Spleen (tissue), 13 donors: ENCODE measurements around the gene TMEM129. TPM values are rescaled to one million over a fixed set of nuclear protein-coding genes. Genes with fewer than 3 reads are reported as not detected.

Source experiments
- DNase-seq: peaks from one replicate; pipeline ENCODE4 v3.0.0-alpha.2; 2020
- H3K27ac ChIP-seq, 8 donors: fragments of 200-600 bp; sonication (generic) in 7 of 8; 1 replicate in 4 of 8; 2 replicates in 4 of 8; pipeline versions ENCODE4 v1.5.0 to v1.8.0; 2016 to 2021; ENCODE audit warnings: inconsistent platforms in 4 of 8, mild to moderate bottlenecking in 4 of 8, moderate library complexity in 1 of 8
- H3K27me3 ChIP-seq, 7 donors: fragments of 200-600 bp; sonication (generic) in 6 of 7; replicated peaks in 1 of 7; 1 replicate in 4 of 7; 2 replicates in 3 of 7; pipeline versions ENCODE4 v1.5.0 to v1.8.0; 2016 to 2021; ENCODE audit warnings: inconsistent platforms in 3 of 7, mild to moderate bottlenecking in 1 of 7
- H3K36me3 ChIP-seq, 6 donors: fragments of 200-600 bp; sonication (generic) in 5 of 6; 1 replicate in 4 of 6; 2 replicates in 2 of 6; pipeline versions ENCODE4 v1.5.0 to v1.8.0; 2016 to 2021; ENCODE audit warnings: inconsistent platforms in 2 of 6
- H3K4me1 ChIP-seq, 6 donors: fragments of 200-600 bp; sonication (generic) in 5 of 6; 1 replicate in 3 of 6; 2 replicates in 3 of 6; pipeline versions ENCODE4 v1.5.0 to v1.8.0; 2016 to 2021; ENCODE audit warnings: inconsistent platforms in 3 of 6
- H3K4me3 ChIP-seq, 8 donors: fragments of 200-600 bp; sonication (generic) in 7 of 8; 1 replicate in 4 of 8; 2 replicates in 4 of 8; pipeline versions ENCODE4 v1.5.0 to v1.8.0; 2016 to 2021; ENCODE audit warnings: inconsistent platforms in 4 of 8, mild to moderate bottlenecking in 4 of 8, moderate library complexity in 2 of 8
- H3K9me3 ChIP-seq, 8 donors: fragments of 200-600 bp; sonication (generic) in 7 of 8; 1 replicate in 4 of 8; 2 replicates in 4 of 8; pipeline versions ENCODE4 v1.5.0 to v1.8.0; 2016 to 2021; ENCODE audit warnings: inconsistent platforms in 4 of 8
- POLR2A ChIP-seq, 3 donors: fragments of 450-650 bp; IDR thresholded peaks; one replicate each; pipeline ENCODE4 v1.5.1; 2017; ENCODE audit warnings: antibody characterized with exemption in 3 of 3, mild to moderate bottlenecking in 1 of 3
- POLR2AphosphoS5 ChIP-seq, 3 donors: sonication (generic); formaldehyde crosslinking; IDR thresholded peaks; one replicate each; pipeline ENCODE4 v1.5.1; 2017; ENCODE audit warnings: antibody characterized with exemption in 3 of 3
- WGBS, 5 donors: extraction: QIAGEN DNeasy Blood & Tissue Kit in 3 of 5; methylation state at CpG; one replicate each; pipeline versions ENCODE4 v1.1.5 to v1.1.7; 2013 to 2018; 5-methylcytosine and 5-hydroxymethylcytosine counted together
- intact Hi-C: fragments of 100-400 bp; cut with DNase I; formaldehyde crosslinking; loops from one replicate; pipeline ENCODE4 v1.15.0; 2023; ENCODE audit warnings: low total_unique reads
- long read RNA-seq, 2 donors: transcript quantifications; one replicate each; lab custom pipeline, GENCODE V29; 2026
- polyA plus RNA-seq, 3 donors: library from polyadenylated mRNA; stranded (reverse); fragments of 200-250 nt; gene quantifications; one replicate each; pipeline ENCODE4 v1.2.1, GENCODE V29; 2013
- total RNA-seq, 7 donors: library from RNA; depleted of rRNA in 3 of 7; stranded (reverse); fragments of >200 nt in 3 of 7; fragmentation: NEBNext Ultra II Directional in 4 of 7; extraction: Animal tissue kit (Norgen Biotek cat#: 25700) in 4 of 7; gene quantifications; one replicate each; pipeline versions ENCODE4 v1.1.0 to v1.2.1, GENCODE V29; 2016 to 2021
- TF ChIP-seq, protein P1 (sequence below), 11 experiments: fragments of 200-600 bp in 7 of 11; fragments of 450-650 bp in 4 of 11; sonication (generic) in 4 of 11; IDR thresholded peaks in 8 of 11; conservative IDR thresholded peaks in 3 of 11; 1 replicate in 7 of 11; 2 replicates in 4 of 11; pipeline versions ENCODE4 v1.4.0 to v1.8.0; 2016 to 2021; ENCODE audit warnings: antibody characterized with exemption in 11 of 11, inconsistent platforms in 4 of 11, mild to moderate bottlenecking in 1 of 11
- donor health status: healthy with polysubstance abuse.
- donor health status: DM: no; HTN: no; CAD: no; lungs with moderate emphysema.
- donor health status: DM: no; HTN: no; CAD: no.
- donor health status: Bipolar disorder and iron deficiency.
- donor health status: healthy.
- donor health status: DM: no; HTN: no; CAD: no.
- donor health status: DM: yes; HTN: yes; CAD: no.

The TMEM129 gene, protein sequence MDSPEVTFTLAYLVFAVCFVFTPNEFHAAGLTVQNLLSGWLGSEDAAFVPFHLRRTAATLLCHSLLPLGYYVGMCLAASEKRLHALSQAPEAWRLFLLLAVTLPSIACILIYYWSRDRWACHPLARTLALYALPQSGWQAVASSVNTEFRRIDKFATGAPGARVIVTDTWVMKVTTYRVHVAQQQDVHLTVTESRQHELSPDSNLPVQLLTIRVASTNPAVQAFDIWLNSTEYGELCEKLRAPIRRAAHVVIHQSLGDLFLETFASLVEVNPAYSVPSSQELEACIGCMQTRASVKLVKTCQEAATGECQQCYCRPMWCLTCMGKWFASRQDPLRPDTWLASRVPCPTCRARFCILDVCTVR
- total RNA-seq, result 10 to 100 TPM; 24.2 to 51.0 (median 34.7) TPM
- polyA plus RNA-seq, result 10 to 100 TPM; 17.2 to 32.7 (median 21.9) TPM
- long read RNA-seq, donor 1, partial matches to known transcripts, result 15 of 21 reads
- long read RNA-seq, donor 1, other reads (novel, unspliced or antisense), result 0 of 21 reads
- long read RNA-seq, donor 2, transcript TMEM129-202 (4 exons, 2,810 nt), result major isoform, 5 of 5 reads
- long read RNA-seq, donor 2, partial matches to known transcripts, result 0 of 5 reads
- long read RNA-seq, donor 2, other reads (novel, unspliced or antisense), result 0 of 5 reads

DNA sequence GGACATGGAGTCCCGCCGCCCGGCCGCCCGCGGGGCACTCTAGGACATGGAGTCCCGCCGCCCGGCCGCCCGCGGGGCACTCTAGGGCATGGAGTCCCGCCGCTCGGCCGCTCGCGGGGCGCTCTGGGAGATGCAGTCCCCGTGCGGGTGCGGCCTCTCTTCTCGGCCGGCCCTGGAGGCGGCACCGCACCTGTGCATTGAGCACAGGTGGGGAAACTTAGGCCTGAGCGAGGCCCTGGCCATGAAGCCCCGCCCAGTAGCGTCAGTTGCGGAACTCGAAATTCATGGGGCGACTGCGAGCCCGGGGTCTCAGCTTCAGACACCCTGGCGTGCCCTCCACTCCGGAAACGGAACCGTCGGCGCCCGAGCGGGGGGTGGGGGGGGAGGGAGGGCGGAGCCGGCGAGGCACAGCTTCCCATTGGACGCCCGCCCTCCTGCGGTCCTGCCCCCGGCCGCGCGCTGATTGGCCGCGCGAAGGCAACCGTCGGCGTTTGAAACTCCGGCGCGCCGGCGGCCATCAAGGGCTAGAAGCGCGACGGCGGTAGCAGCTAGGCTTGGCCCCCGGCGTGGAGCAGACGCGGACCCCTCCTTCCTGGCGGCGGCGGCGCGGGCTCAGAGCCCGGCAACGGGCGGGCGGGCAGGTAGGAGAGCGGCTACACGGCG, at the start of gene TMEM129, which contains the start of gene TACC3:
Gene TMEM129 (minus strand): TSS at position 321 of the 663 bp plus-strand sequence. CDS start 486 bp downstream, outside the sequence.
Gene TACC3 (plus strand): TSS at position 519 of the 663 bp plus-strand sequence. CDS start 1,901 bp downstream, outside the sequence.
- intact Hi-C loops, result no loop called here
- peak; percentile 99 for DNase-seq
- TF ChIP-seq POLR2AphosphoS5 (IDR thresholded peaks at IDR 0.05), result peak; percentile 84 to 90 (median 85)
- TF ChIP-seq, protein P1, sequence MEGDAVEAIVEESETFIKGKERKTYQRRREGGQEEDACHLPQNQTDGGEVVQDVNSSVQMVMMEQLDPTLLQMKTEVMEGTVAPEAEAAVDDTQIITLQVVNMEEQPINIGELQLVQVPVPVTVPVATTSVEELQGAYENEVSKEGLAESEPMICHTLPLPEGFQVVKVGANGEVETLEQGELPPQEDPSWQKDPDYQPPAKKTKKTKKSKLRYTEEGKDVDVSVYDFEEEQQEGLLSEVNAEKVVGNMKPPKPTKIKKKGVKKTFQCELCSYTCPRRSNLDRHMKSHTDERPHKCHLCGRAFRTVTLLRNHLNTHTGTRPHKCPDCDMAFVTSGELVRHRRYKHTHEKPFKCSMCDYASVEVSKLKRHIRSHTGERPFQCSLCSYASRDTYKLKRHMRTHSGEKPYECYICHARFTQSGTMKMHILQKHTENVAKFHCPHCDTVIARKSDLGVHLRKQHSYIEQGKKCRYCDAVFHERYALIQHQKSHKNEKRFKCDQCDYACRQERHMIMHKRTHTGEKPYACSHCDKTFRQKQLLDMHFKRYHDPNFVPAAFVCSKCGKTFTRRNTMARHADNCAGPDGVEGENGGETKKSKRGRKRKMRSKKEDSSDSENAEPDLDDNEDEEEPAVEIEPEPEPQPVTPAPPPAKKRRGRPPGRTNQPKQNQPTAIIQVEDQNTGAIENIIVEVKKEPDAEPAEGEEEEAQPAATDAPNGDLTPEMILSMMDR (IDR thresholded peaks at IDR 0.05 in 8 of 11, conservative IDR thresholded peaks at IDR 0.05 in 3 of 11), result peak in 3 of 11 experiments; percentile 9 to 37 (median 25)
- TF ChIP-seq POLR2A (IDR thresholded peaks at IDR 0.05), result peak in 2 of 3 donors; percentile 57 to 59
- Histone ChIP-seq H3K4me1 (peaks cover 31 to 93% (median 87%) of the 10 kb centered on the region in 6 donors), H3K27me3 (no peaks in the 10 kb centered on the region), H3K4me3 (peak within 1 kb of the TSS; percentile 54 to 94 (median 66)), H3K27ac (peak within 1 kb of the TSS; percentile 91 to 100 (median 95)), H3K9me3 (no peaks in the 10 kb centered on the region), H3K36me3 (peaks cover 0 to 54% (median 17%) of the 10 kb centered on the region in 6 donors)
- 0 to 1% (median 0%) methylated on average over 42 to 83 of the region's 83 CpGs; no CpG with 5 or more reads in 1 of the 5 donors for WGBS, 5 donors

DNA sequence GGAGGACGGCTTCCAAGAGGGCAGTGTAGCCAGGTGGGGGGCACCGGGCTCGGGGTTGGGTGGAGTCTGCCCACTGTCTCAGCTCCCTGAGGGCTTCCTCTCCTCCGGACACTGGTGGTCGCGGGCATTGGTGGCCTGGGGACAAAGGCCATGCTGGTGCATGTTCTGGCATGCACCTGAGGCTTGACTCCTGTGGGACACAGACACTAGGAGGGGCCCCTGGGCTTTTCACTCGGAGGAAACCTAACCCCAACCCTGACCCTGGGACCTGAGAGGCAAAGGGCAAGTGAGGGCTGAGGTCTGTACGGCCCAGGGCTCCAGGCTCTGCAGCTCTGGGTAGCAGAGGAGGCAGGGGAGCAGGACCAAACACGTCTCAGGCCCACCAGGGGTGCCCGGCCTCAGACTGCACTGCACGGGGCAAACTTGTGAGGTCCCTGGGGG, 49.7 kb upstream of the TMEM129 start:
- Histone ChIP-seq H3K27ac (no peak overlapping the region), H3K9me3 (no peaks in the 10 kb centered on the region), H3K36me3 (no peaks in the 10 kb centered on the region), H3K27me3 (peaks cover 0 to 83% (median 31%) of the 10 kb centered on the region in 7 donors), H3K4me3 (no peak overlapping the region), H3K4me1 (peaks cover 4 to 35% (median 23%) of the 10 kb centered on the region in 6 donors)
- intact Hi-C loops, result no loop called here
- WGBS, 5 donors, result 68 to 100% (median 75%) methylated on average over 1 to 11 of the region's 11 CpGs
- no peak for TF ChIP-seq POLR2A (IDR thresholded peaks at IDR 0.05)
- no peak for DNase-seq

DNA sequence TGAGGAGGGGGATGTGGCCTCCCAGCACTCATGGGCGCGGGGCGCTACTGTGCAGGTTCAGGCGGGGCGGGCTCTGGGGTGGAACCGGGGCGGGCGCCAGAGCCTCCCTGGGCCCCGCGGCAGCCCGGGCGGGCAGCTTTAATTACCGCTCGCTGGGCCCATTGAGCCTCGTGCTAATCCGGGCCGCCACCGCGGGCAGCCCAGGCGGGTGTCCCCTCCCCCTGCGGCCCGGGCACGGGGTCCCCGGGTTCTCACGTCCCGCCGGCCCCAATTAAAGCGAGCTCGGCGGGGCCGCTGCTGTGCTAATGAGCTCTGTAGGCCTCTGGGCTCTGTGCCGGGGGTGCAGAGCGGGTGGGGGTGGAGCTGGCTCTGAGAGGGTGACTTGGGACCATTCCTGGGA, 49.1 kb upstream of the TMEM129 start:
- Histone ChIP-seq H3K4me1 (peaks cover 4 to 40% (median 24%) of the 10 kb centered on the region in 6 donors), H3K27me3 (peaks cover 0 to 88% (median 31%) of the 10 kb centered on the region in 7 donors), H3K9me3 (no peaks in the 10 kb centered on the region), H3K4me3 (no peak overlapping the region), H3K27ac (no peak overlapping the region), H3K36me3 (no peaks in the 10 kb centered on the region)
- TF ChIP-seq POLR2A (IDR thresholded peaks at IDR 0.05) (no peak), POLR2AphosphoS5 (IDR thresholded peaks at IDR 0.05) (no peak)
- TF ChIP-seq, protein P1 (IDR thresholded peaks at IDR 0.05 in 8 of 11, conservative IDR thresholded peaks at IDR 0.05 in 3 of 11), result no peak
- intact Hi-C loops, result no loop called here
- DNase-seq, result no peak
- 64 to 80% (median 71%) methylated on average over 10 to 33 of the region's 33 CpGs for WGBS, 5 donors

DNA sequence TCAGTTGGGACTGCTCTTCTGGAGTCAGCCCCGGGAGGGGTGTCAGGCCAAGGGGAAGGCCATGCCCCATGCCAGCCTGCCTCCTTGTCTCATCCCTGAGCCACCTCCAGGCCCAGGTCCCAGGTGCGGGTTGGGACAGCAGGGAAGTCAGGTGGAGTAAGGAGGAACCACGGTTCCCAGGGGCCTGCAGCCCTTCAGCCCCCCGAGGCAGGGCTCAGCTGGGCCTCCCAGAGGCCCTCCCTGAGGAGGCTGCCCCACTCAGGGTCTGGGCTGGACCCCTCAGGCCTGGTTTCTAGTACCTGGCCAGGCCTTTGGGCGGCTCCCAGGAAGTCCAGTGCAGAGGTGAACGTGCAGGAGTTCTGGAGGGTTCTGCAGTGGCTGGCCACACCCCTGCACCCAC, 48.6 kb upstream of the TMEM129 start:
- peaks cover 0 to 94% (median 31%) of the 10 kb centered on the region in 7 donors for H3K27me3 ChIP-seq
- DNase-seq, result no peak
- TF ChIP-seq, protein P1 (IDR thresholded peaks at IDR 0.05 in 8 of 11, conservative IDR thresholded peaks at IDR 0.05 in 3 of 11), result no peak
- TF ChIP-seq POLR2AphosphoS5 (IDR thresholded peaks at IDR 0.05), result no peak
- no peak for TF ChIP-seq POLR2A (IDR thresholded peaks at IDR 0.05)
- no peaks in the 10 kb centered on the region for H3K9me3 ChIP-seq
- WGBS, 5 donors, result 43 to 91% (median 81%) methylated on average over 3 to 6 of the region's 6 CpGs
- no peak overlapping the region for H3K4me3 ChIP-seq
- peaks cover 4 to 40% (median 24%) of the 10 kb centered on the region in 6 donors for H3K4me1 ChIP-seq
- H3K36me3 ChIP-seq, result no peaks in the 10 kb centered on the region
- intact Hi-C loops, result no loop called here
- H3K27ac ChIP-seq, result no peak overlapping the region
